Superior temporal gyrus (tissue), 1 donor: ENCODE results near the gene IL17RD.

Source experiments
- DNase-seq: peaks from one replicate; pipeline ENCODE4 v3.0.0-alpha.2; 2016; ENCODE audit errors: extremely low spot score

Gene IL17RD

DNA sequence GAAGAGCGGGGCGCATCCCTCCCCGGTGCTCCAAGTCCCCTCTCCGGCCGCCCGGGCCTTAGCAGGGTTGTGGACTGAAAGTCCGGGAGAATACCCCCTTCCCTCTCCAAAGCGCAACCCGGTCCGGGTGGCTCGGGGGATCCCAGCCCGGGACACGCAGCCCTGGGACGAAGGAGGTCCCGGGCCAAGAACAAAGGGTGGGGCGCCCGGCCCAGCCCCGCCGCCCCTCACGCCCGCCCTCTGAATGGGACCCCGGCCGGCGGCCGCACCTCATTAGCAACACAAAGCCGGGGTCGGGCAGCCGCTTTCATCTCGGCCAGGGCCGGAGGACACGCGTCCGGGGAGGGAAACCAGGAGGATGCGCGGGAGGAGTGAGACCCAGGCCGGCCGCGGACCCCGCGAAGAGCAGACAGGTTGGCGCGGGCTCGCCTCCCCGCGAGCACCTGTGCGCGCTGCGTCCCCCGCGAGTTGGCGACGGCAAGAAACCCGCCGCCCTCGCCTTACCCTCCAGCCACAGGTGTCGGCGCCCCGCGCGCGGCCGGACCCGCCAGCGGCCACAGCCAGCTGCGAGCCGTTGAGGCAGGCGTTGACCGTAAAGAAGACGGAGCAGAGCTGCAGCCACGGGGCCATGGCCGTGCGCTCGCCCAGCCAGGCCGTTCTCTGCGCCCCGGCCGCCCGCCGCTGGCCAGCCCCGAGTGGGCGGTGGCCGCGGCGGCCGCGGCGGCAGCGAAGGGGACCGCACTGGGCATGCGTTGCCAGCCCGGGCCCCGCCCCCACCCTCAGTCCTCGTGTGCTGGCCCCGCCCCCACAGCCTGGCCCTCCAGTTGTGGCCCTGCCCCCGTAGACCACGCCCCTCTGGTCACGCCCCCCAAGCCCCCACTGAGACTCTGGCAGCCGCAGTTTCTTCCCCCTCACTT, at the start of gene IL17RD:
Gene IL17RD (minus strand): TSS at position 697 of the 917 bp plus-strand sequence. CDS start 67 bp downstream, at position 630.
- no peak for DNase-seq

DNA sequence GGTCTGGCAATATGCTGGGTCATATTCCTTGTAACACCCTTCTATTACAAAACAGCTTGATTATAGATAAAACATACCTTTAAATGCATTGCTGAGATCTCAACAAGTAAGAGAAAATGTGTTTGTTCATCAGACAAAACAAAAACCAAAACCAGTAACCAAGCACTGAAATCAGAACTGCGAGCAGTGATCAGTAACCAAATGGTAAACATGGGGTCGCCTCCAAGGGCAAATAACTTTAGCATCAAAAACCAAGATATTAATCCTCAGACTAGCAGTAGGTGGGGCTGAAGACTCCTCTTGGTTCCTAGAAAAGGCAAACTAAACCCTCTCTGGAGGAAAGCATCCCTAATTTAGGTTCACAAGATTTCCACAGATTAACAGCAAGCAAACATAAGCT, 41.3 kb upstream of the IL17RD start:
- DNase-seq = no peak

GRCh38 chr3:57199895-57200297, 34.7 kb upstream of the IL17RD start, which contains the start of gene HESX1:
TSS of gene HESX1 (minus strand) at chr3:57199978. CDS start at chr3:57199918, 60 bp downstream.
- DNase-seq = no peak

- DNase-seq = no peak
These were observed 29.5 kb upstream of the IL17RD start for GRCh38 chr3:57194641-57195040.

DNA sequence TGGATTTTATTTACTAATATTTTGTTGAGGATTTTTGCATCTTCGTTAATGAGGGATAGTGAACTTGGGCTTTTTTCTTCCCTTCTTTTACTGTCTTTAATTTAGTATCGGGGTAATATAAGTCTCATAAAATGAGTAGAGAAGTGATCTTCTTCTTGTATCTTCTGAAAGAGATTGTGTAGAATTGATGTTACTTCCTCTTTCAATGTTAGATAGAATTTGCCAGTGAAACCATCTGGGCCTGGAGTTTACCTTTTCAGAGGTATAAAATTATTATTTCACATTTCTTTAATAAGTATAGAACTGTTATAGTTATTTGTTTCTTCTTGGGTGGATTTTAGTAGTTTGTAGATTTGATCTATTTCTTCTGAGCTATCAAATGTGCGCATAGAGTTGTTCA, 26.9 kb upstream of the IL17RD start:
- no peak for DNase-seq

GRCh38 chr3:57184526-57184925, 19.4 kb upstream of the IL17RD start:
- no peak for DNase-seq

DNA sequence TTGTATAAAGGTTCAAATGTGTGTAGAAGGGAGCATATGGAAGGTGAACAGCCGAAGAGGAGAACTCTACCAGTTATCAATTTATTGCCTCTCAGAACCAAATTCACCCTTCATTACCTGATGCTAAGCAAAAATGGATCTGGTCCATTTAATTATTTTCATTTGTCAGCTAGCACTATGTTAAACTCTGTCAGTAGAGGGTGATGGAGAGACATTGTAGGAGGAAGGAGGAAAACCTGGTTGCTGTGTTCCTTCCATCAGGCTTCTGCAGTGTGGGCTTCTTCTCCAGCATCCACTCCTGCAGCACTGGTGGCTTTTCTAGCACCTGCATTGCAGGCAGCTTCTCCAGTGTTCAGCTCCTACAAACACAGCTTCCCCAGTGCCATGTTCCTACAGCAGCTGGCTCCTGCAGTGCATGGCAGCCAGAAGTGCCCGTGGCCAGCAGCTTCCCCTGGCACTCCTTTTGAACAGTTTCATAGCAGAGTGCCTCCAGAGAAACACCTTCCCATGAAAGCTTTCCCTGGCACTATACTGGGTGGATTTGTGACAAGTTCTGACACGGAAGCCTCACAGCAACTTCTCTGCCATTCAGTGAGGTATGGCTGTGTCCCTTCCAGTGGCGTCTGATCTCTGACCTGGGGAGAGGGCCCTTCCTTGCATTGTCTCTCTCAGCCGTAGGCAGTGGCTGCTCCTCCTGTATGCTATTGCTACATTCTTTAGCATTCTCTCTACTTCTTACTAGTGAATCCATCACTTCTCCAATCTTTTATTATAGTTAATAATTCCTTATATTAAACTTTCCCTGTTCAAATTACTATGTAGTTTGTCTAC, 14.6 kb upstream of the IL17RD start:
- DNase-seq = no peak

DNA sequence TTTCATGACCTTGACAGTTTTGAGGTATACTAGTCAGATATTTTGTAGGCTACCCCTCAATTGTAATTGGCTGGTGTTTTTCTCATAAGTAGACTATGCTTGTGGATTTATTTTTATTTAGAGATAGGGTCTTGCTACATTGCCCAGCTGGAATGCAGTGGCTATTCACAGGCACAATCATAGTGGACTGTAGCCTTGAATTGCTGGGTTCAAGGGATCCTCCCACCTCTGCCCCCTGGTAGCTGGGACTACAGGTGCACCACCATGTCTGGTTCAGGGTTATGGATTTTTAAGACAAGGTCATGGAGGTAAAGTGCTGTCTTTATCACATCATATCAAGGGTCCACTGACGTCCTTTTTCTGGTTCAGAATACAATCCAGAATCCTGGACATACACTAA, 10.9 kb upstream of the IL17RD start:
- DNase-seq = no peak

- DNase-seq = no peak
These were observed 8.5 kb upstream of the IL17RD start for GRCh38 chr3:57173687-57174086.

GRCh38 chr3:57170946-57171345, 5.8 kb upstream of the IL17RD start:
- DNase-seq = no peak

DNA sequence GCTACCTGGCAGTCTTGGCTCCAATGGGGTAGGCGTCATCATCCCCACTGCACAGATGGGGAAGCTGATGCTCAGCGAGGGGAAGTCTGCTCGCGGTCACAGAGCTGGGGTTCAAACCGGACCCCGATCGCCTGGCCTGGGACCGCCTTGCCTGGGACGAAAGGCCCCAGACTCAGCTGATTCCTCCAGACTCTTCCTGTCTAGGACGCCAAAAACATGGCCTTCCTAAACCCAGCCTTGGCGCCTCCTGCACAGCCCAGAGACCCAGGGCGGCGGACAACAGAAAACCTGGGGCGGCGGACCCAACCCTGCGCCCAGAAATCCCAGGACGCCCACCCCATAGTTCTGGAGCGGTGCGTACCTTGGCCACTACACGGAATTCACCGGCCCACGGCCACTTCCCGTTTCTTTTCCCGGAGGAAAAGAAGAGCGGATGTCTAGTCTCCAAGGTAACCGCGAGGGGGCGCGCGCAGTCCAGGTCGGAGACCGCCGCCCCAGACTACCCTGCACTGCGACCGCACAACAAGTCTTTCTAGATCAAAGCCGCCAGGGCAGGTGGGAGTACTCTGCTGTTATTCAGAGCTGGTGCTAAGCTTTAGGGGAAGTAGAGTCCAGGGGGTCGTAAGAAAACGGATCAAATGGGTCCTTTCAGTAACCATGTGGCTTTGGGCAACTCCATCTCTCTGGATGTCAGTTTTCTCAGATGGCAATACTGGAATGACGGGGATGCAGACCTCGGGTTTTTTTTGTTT, 4.9 kb upstream of the IL17RD start:
- peak; percentile 83 for DNase-seq

DNA sequence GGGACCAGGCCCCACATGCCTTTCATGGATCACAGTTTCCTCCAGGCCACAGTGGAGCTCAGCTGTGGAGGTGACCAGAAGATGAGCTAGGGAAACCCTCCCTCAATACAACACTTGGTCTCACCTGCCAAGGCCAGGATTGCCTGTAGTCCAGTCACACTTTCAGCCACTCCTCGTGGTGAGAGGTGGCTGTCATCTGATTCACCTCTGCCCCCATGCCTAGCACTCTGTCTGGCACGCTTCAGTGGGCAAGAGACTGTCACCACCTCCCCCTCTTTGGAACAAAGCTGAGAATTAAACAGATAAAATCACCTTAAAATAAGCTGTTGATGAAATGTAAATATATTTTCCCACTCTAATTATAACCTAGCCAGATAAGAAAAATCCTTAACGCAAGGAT, 4.0 kb upstream of the IL17RD start:
- DNase-seq = no peak

GRCh38 chr3:57168151-57168550, 3.0 kb upstream of the IL17RD start:
- no peak for DNase-seq

GRCh38 chr3:57166660-57167059, 1.5 kb upstream of the IL17RD start:
- no peak for DNase-seq

DNA sequence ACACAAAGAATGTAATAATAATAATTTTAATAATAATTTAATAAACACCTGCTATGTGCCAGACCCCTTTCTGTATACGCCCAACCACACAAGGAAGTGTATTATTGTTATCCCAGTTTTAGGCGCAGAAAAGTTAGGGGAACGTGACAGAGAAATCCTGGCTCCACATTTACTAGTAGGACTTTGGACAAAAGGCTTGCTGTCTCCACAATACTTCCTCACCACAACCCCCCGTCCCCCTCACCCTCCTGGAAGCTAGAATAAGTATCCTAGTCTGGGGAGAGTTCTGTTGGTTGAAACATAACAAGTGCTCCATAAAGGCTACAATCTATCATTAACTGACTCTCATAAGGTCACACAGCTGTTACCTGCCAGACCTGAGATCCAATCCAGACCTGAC, 488 bp upstream of the IL17RD start:
- no peak for DNase-seq

DNA sequence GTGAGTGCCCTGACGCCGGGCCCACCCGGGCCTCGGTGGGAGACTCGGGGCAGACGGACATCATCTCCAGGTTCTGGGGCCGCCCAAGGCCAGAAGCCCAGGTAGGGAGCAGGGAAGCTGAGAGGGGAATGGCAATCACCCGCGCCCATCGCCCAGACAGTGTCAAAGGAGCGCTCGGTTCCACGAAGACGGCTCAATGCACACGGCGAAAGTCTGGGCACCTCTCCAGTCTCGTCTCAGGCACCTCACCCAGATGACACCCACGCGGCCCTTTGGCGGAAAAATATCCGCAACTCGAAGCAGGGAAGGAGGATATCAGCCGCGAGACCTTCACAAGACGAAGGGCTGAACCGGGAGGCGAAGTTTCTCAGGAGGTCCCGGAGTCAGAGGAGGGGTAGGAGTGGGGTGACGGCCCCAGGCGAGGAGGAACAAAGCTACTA, 916 bp downstream of the IL17RD start:
- no peak for DNase-seq

GRCh38 chr3:57163751-57164150, 1.4 kb downstream of the IL17RD start:
- no peak for DNase-seq

- DNase-seq = no peak
These were observed 3.2 kb downstream of the IL17RD start for GRCh38 chr3:57161915-57162314.

DNA sequence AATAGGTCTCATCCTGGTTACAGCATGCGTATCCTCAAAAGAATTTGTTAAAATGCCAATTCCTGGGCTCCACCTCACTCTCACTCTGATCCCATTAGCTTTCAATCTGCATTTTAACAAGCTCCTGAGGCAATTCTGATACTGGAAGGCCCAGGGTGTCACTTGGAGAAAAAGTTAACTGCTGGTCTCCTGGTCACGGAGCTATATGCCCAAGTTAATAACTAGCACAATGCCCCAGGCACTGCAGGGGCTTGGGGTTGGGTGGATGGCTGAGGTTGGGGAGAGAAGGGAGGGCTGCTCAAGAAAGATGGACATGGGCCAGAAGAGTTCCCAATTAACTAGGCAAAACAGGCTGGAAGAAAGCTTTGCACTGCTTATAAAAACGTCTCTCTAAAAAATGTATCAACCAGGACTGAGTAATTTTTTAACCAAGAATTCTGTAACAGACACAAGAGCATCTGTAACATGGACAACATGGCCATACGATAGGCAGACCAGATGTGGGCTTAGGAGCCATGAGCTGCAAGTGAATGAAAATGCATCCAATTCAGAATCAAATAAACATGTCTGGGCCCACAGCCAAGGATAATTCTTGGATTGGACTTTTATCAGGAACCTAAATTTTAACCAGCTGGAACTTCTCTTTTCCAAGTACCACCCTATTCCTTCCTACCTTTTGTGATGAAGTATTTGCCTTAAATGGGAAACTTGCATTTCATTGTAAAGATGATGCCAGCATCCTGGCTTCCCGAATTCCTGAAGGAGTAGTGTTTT, 4.2 kb downstream of the IL17RD start:
- DNase-seq = no peak

GRCh38 chr3:57160076-57160764, 4.9 kb downstream of the IL17RD start:
- no peak for DNase-seq
